SH-SY5Y (cell line): ENCODE results near the gene TXNDC9.

Experiments
- GATA2 ChIP-seq: IDR thresholded peaks from 2 replicates; pipeline ENCODE4 v1.6.1; 2011; ENCODE audit warnings: mild to moderate bottlenecking, low read depth, low read length
- GATA3 ChIP-seq: IDR thresholded peaks from 2 replicates; pipeline ENCODE4 v1.6.1; 2011; ENCODE audit warnings: low read depth, mild to moderate bottlenecking, low read length, moderate library complexity

DNA sequence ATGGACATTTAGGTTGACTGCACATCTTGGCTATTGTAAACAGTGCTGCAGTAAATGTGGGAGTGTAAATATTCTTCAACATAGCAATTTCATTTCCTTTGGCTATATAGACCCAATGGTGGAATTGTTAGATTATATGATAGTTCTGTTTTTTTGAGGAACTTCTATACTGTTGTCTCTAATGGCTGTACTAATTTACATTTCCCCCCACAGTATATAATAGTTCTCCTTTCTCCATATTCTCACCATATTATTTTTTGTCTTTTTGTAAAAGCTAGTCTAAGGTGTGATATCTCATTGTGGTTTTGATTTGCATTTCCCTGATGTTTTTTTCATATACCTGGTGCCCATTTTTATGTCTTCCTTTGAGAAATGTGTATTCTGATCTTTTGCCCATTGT, 14.1 kb upstream of the TXNDC9 start:
- TF ChIP-seq GATA2 (no peak), GATA3 (no peak)
